Panc1 (cell line): ENCODE results near the gene TNS4. TPM values are rescaled to one million over a fixed set of nuclear protein-coding genes. Genes with fewer than 3 reads are reported as not detected.
A peak's percentile ranks its signal among the peaks of the same experiment; 100 is the strongest.

Experiments used
- ATAC-seq: fragments of 200-7000 bp; cut with Tn5 transposase; 2 replicates; pipeline ENCODE4 v1.9.1; 2020; ENCODE audit warnings: mild to moderate bottlenecking, moderate library complexity
- BruUV-seq: library from RNA; stranded (reverse); fragments of 400-500 nt; replicated peaks from 2 replicates; lab custom pipeline; 2021; lab: Mats Ljungman, UMichigan
- CTCF ChIA-PET: fragments of 300-600 bp; sonication (Branson Sonifier 250); formaldehyde crosslinking; loops from one replicate; lab custom pipeline; 2022; ENCODE audit warnings: antibody characterized with exemption; lab: Charles Lee
- POLR2A ChIA-PET: fragments of 300-600 bp; sonication (Branson Sonifier 250); formaldehyde crosslinking; loops from one replicate; lab custom pipeline; 2022; ENCODE audit warnings: antibody characterized with exemption; lab: Charles Lee
- DNase-seq: peaks from one replicate; pipeline ENCODE4 v3.0.0-alpha.2; 2010; ENCODE audit warnings: low read depth, low spot score
- H3K27ac ChIP-seq: 2 replicates; pipeline ENCODE4 v1.5.1; 2011; ENCODE audit warnings: mild to moderate bottlenecking, low read length, inconsistent platforms
- H3K27me3 ChIP-seq: fragments of 200-500 bp; sonication (Bioruptor generic); 2 replicates; pipeline ENCODE4 v1.6.0; 2014; ENCODE audit warnings: low read length, inconsistent platforms; ENCODE audit not compliant: control insufficient read depth, insufficient read depth
- H3K36me3 ChIP-seq: fragments of 200-500 bp; sonication (Bioruptor generic); 2 replicates; pipeline ENCODE4 v1.5.1; 2014; ENCODE audit warnings: inconsistent platforms, mild to moderate bottlenecking, low read length, moderate library complexity; ENCODE audit not compliant: control insufficient read depth, insufficient read depth
- H3K4me1 ChIP-seq: 2 replicates; pipeline ENCODE4 v1.5.1; 2011; ENCODE audit warnings: inconsistent platforms, mild to moderate bottlenecking, low read length, moderate library complexity; ENCODE audit not compliant: control insufficient read depth, insufficient read depth
- H3K4me3 ChIP-seq, 2 experiments: 2 replicates each; pipeline ENCODE4 v1.5.1; 2011 to 2012; ENCODE audit warnings: low read depth in 2 of 2, low read length in 2 of 2, mild to moderate bottlenecking in 2 of 2, inconsistent platforms in 1 of 2, moderate library complexity in 1 of 2
- H3K9me3 ChIP-seq: fragments of 200-500 bp; sonication (Bioruptor generic); 2 replicates; pipeline ENCODE4 v1.5.1; 2014; ENCODE audit warnings: low read depth, mild to moderate bottlenecking, inconsistent platforms, low read length, moderate library complexity; ENCODE audit not compliant: control insufficient read depth, insufficient read depth
- CTCF ChIP-seq: fragments of 450-650 bp; IDR thresholded peaks from 2 replicates; pipeline ENCODE4 v1.5.1; 2017; ENCODE audit warnings: mild to moderate bottlenecking
- POLR2AphosphoS5 ChIP-seq: IDR thresholded peaks from 2 replicates; pipeline ENCODE4 v1.6.1; 2012; ENCODE audit warnings: mild to moderate bottlenecking, low read depth, low read length, moderate library complexity
- REST ChIP-seq, 2 experiments: IDR thresholded peaks; 2 replicates each; pipeline ENCODE4 v1.6.1; 2011 to 2012; ENCODE audit warnings: low read depth in 2 of 2, control low read depth in 1 of 2, low read length in 1 of 2, mild to moderate bottlenecking in 1 of 2, moderate library complexity in 1 of 2; ENCODE audit not compliant: insufficient read depth in 1 of 2
- SIN3A ChIP-seq: IDR thresholded peaks from 2 replicates; pipeline ENCODE4 v1.6.1; 2012; ENCODE audit warnings: low read depth, mild to moderate bottlenecking, low read length, moderate library complexity, borderline replicate concordance; ENCODE audit not compliant: insufficient read depth
- TCF7L2 ChIP-seq: IDR thresholded peaks from 2 replicates; pipeline ENCODE4 v1.6.1; 2011; ENCODE audit warnings: mild to moderate bottlenecking, low read depth, low read length, inconsistent platforms
- in situ Hi-C: cut with HindIII; loops from 2 replicates; pipeline ENCODE4 v1.10.0; 2016; ENCODE audit warnings: low sequenced_read_pairs, low pct_unique_long_range_greater_than_20kb
- intact Hi-C: fragments of 100-400 bp; cut with micrococcal nuclease; formaldehyde crosslinking; loops from one replicate; pipeline ENCODE4 v1.10.0; 2022; ENCODE audit not compliant: unreplicated experiment
- total RNA-seq: library from RNA; stranded (reverse); gene quantifications from one replicate; pipeline ENCODE4 v1.2.1, GENCODE V29; 2021; ENCODE audit not compliant: unreplicated experiment

The TNS4 gene
- total RNA-seq, 1 experiment from 2014 or later, result not detected

- ATAC-seq (peak; percentile 17), DNase-seq (no peak)
- Histone ChIP-seq H3K4me3 (no peak overlapping the region), H3K36me3 (no peaks in the 10 kb centered on the region), H3K27ac (no peak overlapping the region), H3K27me3 (peaks cover 2% of the 10 kb centered on the region; the same call in 1 of the 2 replicates), H3K9me3 (no peaks in the 10 kb centered on the region), H3K4me1 (peaks cover 5% of the 10 kb centered on the region; the same call in 1 of the 2 replicates)
- intact Hi-C loops, result no loop called here
- ChIA-PET CTCF (interaction anchor here (1.3 kb wide), 1 partner anchor 87 kb away, joined by 3 read pairs; no protein-coding TSS in a partner anchor), POLR2A (no interaction called here)
- BruUV-seq, result no TSS peak
- in situ Hi-C loops, result no loop called here
- TF ChIP-seq POLR2AphosphoS5 (no peak), TCF7L2 (no peak), CTCF (no peak)
Observed at GRCh38 chr17:40519089-40519775, 17.8 kb upstream of the TNS4 start.

- Histone ChIP-seq H3K4me3 (no peak overlapping the region), H3K36me3 (no peaks in the 10 kb centered on the region), H3K27ac (no peak overlapping the region), H3K4me1 (peaks cover 5% of the 10 kb centered on the region; the same call in 1 of the 2 replicates), H3K9me3 (no peaks in the 10 kb centered on the region), H3K27me3 (no peaks in the 10 kb centered on the region)
- in situ Hi-C loops (no loop called here), intact Hi-C loops (no loop called here)
- TF ChIP-seq CTCF (no peak), TCF7L2 (no peak), REST (IDR thresholded peaks at IDR 0.05; ENCODE audit: insufficient read depth in 1 of 2, low read depth in 2 of 2, low read length in 1 of 2) (no peak), POLR2AphosphoS5 (no peak), SIN3A (no peak)
- DNase-seq (no peak), ATAC-seq (peak; percentile 80)
- BruUV-seq, result no TSS peak
- ChIA-PET CTCF (no interaction called here), POLR2A (no interaction called here)
Observed at GRCh38 chr17:40518401-40519088, 17.1 kb upstream of the TNS4 start.
